IMR-90 (cell line): Measurements from ENCODE around the gene UBAC1. TPM values are rescaled to one million over a fixed set of nuclear protein-coding genes. Genes with fewer than 3 reads are reported as not detected.
A peak's percentile ranks its signal among the peaks of the same experiment; 100 is the strongest.

Experiments
- ATAC-seq: fragments of 200-7000 bp; cut with Tn5 transposase; 2 replicates; pipeline ENCODE4 v1.9.1; 2020; ENCODE audit warnings: low read depth, mild to moderate bottlenecking, moderate library complexity
- BruUV-seq: library from RNA; stranded (reverse); fragments of 400-500 nt; replicated peaks from 2 replicates; lab custom pipeline; 2021; lab: Mats Ljungman, UMichigan
- CTCF ChIA-PET: fragments of 300-600 bp; formaldehyde crosslinking; extraction: SDS; loops from one replicate; lab custom pipeline; 2021; ENCODE audit warnings: antibody characterized with exemption; lab: Yijun Ruan, JAX
- POLR2A ChIA-PET: fragments of 300-600 bp; sonication (Branson Sonifier 250); formaldehyde crosslinking; loops from one replicate; lab custom pipeline; 2022; ENCODE audit warnings: antibody characterized with exemption; ENCODE audit not compliant: unreplicated experiment; lab: Charles Lee
- DNase-seq: peaks from one replicate; pipeline ENCODE4 v3.0.0; 2013
- H2AFZ ChIP-seq: replicated peaks from 2 replicates; pipeline ENCODE3; 2013; ENCODE audit warnings: low read length, mild to moderate bottlenecking; ENCODE audit not compliant: poor library complexity
- H2AK5ac ChIP-seq: 2 replicates; pipeline ENCODE4 v1.6.1; 2013; ENCODE audit warnings: low read depth, low read length, inconsistent platforms
- H2AK9ac ChIP-seq: replicated peaks from 2 replicates; pipeline ENCODE3; 2013; ENCODE audit warnings: mild to moderate bottlenecking, low read depth, low read length, moderate library complexity; ENCODE audit not compliant: poor library complexity
- H2BK120ac ChIP-seq: 2 replicates; pipeline ENCODE4 v1.6.1; 2013; ENCODE audit warnings: low read depth, low read length, inconsistent platforms
- H2BK15ac ChIP-seq: 3 replicates; pipeline ENCODE4 v1.6.1; 2013; ENCODE audit warnings: low read depth, low read length, inconsistent platforms
- H2BK20ac ChIP-seq: 2 replicates; pipeline ENCODE4 v1.6.1; 2013; ENCODE audit warnings: low read depth, mild to moderate bottlenecking, inconsistent platforms, low read length, moderate library complexity
- H2BK5ac ChIP-seq: 2 replicates; pipeline ENCODE4 v1.6.1; 2013; ENCODE audit warnings: mild to moderate bottlenecking, low read depth, low read length, inconsistent platforms; ENCODE audit not compliant: poor library complexity, severe bottlenecking
- H3K14ac ChIP-seq: replicated peaks from 2 replicates; pipeline ENCODE4 v1.6.1; 2013; ENCODE audit warnings: low read depth, low read length, inconsistent platforms
- H3K18ac ChIP-seq: 2 replicates; pipeline ENCODE4 v1.6.1; 2013; ENCODE audit warnings: low read depth, low read length, control low read depth
- H3K23ac ChIP-seq: 2 replicates; pipeline ENCODE4 v1.6.1; 2013; ENCODE audit warnings: low read depth, low read length, inconsistent platforms
- H3K27ac ChIP-seq: 2 replicates; pipeline ENCODE4 v1.5.1; 2013; ENCODE audit warnings: mild to moderate bottlenecking, control low read depth, low read length; ENCODE audit not compliant: insufficient read depth
- H3K27me3 ChIP-seq: 2 replicates; pipeline ENCODE4 v1.6.1; 2013; ENCODE audit warnings: low read length; ENCODE audit not compliant: control insufficient read depth, insufficient read depth
- H3K36me3 ChIP-seq: 2 replicates; pipeline ENCODE4 v1.6.1; 2013; ENCODE audit warnings: low read length, mixed read lengths; ENCODE audit not compliant: control insufficient read depth, insufficient read depth
- H3K4ac ChIP-seq: 2 replicates; pipeline ENCODE4 v1.6.1; 2013; ENCODE audit warnings: low read depth, low read length, inconsistent platforms
- H3K4me1 ChIP-seq: 2 replicates; pipeline ENCODE4 v1.6.1; 2013; ENCODE audit warnings: low read length, mixed read lengths; ENCODE audit not compliant: control insufficient read depth, insufficient read depth
- H3K4me2 ChIP-seq: 2 replicates; pipeline ENCODE4 v1.6.1; 2013; ENCODE audit warnings: low read depth, mild to moderate bottlenecking, control low read depth, low read length, moderate library complexity
- H3K4me3 ChIP-seq: 2 replicates; pipeline ENCODE4 v1.5.1; 2013; ENCODE audit warnings: low read depth, mild to moderate bottlenecking, control low read depth, low read length, moderate library complexity; ENCODE audit not compliant: insufficient read depth
- H3K56ac ChIP-seq: 2 replicates; pipeline ENCODE4 v1.6.1; 2013; ENCODE audit warnings: low read length, inconsistent platforms; ENCODE audit not compliant: insufficient read depth; ENCODE audit errors: extremely low read depth
- H3K79me1 ChIP-seq, 2 experiments: 2 replicates each; pipeline ENCODE4 v1.6.1; 2013; ENCODE audit warnings: low read length in 2 of 2, inconsistent platforms in 1 of 2, low read depth in 1 of 2
- H3K9ac ChIP-seq: 2 replicates; pipeline ENCODE4 v1.6.1; 2013; ENCODE audit warnings: low read depth, low read length, control low read depth
- H3K9me1 ChIP-seq: 2 replicates; pipeline ENCODE4 v1.6.1; 2013; ENCODE audit warnings: low read length, inconsistent platforms; ENCODE audit not compliant: insufficient read depth
- H3K9me3 ChIP-seq: 2 replicates; pipeline ENCODE4 v1.6.1; 2013; ENCODE audit warnings: low read length; ENCODE audit not compliant: control insufficient read depth, insufficient read depth
- H4K20me1 ChIP-seq: 2 replicates; pipeline ENCODE4 v1.6.1; 2013; ENCODE audit warnings: low read length, inconsistent platforms; ENCODE audit not compliant: insufficient read depth
- H4K5ac ChIP-seq: 2 replicates; pipeline ENCODE4 v1.6.1; 2013; ENCODE audit warnings: mild to moderate bottlenecking, low read depth, low read length, control low read depth
- H4K8ac ChIP-seq, 2 experiments: 2 replicates each; pipeline ENCODE4 v1.6.1; 2013; ENCODE audit warnings: low read depth in 2 of 2, low read length in 2 of 2, control low read depth in 1 of 2, inconsistent platforms in 1 of 2
- H4K91ac ChIP-seq: 2 replicates; pipeline ENCODE4 v1.6.1; 2013; ENCODE audit warnings: low read depth, low read length, inconsistent platforms; ENCODE audit not compliant: insufficient read depth
- CEBPB ChIP-seq: IDR thresholded peaks from 2 replicates; pipeline ENCODE4 v1.6.1; 2012; ENCODE audit warnings: low read depth, low read length, improper control_type of control experiment
- CHD1 ChIP-seq: IDR thresholded peaks from 2 replicates; pipeline ENCODE4 v1.6.1; 2012; ENCODE audit warnings: low read depth, low read length, improper control_type of control experiment
- CTCF ChIP-seq: conservative IDR thresholded peaks from 2 replicates; pipeline ENCODE4 v1.5.1; 2012; ENCODE audit warnings: mild to moderate bottlenecking, low read depth, low read length, improper control_type of control experiment
- ELK1 ChIP-seq: fragments of 150-350 bp; IDR thresholded peaks from 2 replicates; pipeline ENCODE4 v1.6.1; 2016; ENCODE audit warnings: low read depth, mild to moderate bottlenecking, low read length, moderate library complexity, borderline replicate concordance
- FOS ChIP-seq: fragments of 150-350 bp; IDR thresholded peaks from 2 replicates; pipeline ENCODE4 v1.6.1; 2016; ENCODE audit warnings: low read depth, low read length
- MAFK ChIP-seq: IDR thresholded peaks from 2 replicates; pipeline ENCODE4 v1.6.1; 2012; ENCODE audit warnings: low read depth, low read length, improper control_type of control experiment
- MAZ ChIP-seq: IDR thresholded peaks from 2 replicates; pipeline ENCODE4 v1.6.1; 2012; ENCODE audit warnings: low read depth, mild to moderate bottlenecking, low read length, improper control_type of control experiment, moderate library complexity, borderline replicate concordance
- MXI1 ChIP-seq: IDR thresholded peaks from 2 replicates; pipeline ENCODE4 v1.6.1; 2012; ENCODE audit warnings: low read depth, mild to moderate bottlenecking, low read length, moderate library complexity, borderline replicate concordance
- POLR2A ChIP-seq: IDR thresholded peaks from 2 replicates; pipeline ENCODE4 v1.6.1; 2012; ENCODE audit warnings: mild to moderate bottlenecking, low read depth, low read length
- RCOR1 ChIP-seq: IDR thresholded peaks from 2 replicates; pipeline ENCODE4 v1.6.1; 2012; ENCODE audit warnings: mild to moderate bottlenecking, low read length, improper control_type of control experiment; ENCODE audit not compliant: insufficient replicate concordance
- RFX5 ChIP-seq: IDR thresholded peaks from 2 replicates; pipeline ENCODE4 v1.8.0; 2012; ENCODE audit warnings: low read depth, mild to moderate bottlenecking, low read length, moderate library complexity
- SMC3 ChIP-seq: fragments of 150-350 bp; IDR thresholded peaks from 2 replicates; pipeline ENCODE4 v1.6.1; 2016; ENCODE audit warnings: low read depth, mild to moderate bottlenecking, antibody characterized with exemption, low read length, moderate library complexity
- WGBS, 2 experiments: methylation state at CpG; one replicate each; pipeline versions ENCODE4 v1.1.5 to v1.1.7; 2013; ENCODE audit warnings: missing lambda C conversion rate in 2 of 2; ENCODE audit not compliant: insufficient read length in 1 of 2; ENCODE audit errors: extremely low coverage in 2 of 2; 5-methylcytosine and 5-hydroxymethylcytosine counted together
- dilution Hi-C: fragments of 300-500 bp; cut with HindIII; formaldehyde crosslinking; loops from one replicate; pipeline ENCODE4 v1.14.3; 2018; ENCODE audit warnings: low sequenced_read_pairs; ENCODE audit not compliant: unreplicated experiment
- in situ Hi-C: fragments of 300-500 bp; cut with MboI; formaldehyde crosslinking; loops from 3 replicates; pipeline ENCODE4 v1.14.3; 2019; ENCODE audit warnings: low sequenced_read_pairs, inconsistent platforms, mixed read lengths
- intact Hi-C: fragments of 100-400 bp; cut with micrococcal nuclease; formaldehyde crosslinking; loops from 2 replicates; pipeline ENCODE4 v1.10.0; 2022
- polyA plus RNA-seq, 3 experiments: library from polyadenylated mRNA; depleted of rRNA; stranded (reverse); fragments of >200 nt; gene quantifications; 2 replicates each; pipeline ENCODE4 v1.2.3, GENCODE V29; 2012; ENCODE audit warnings: low replicate concordance in 1 of 3
- total RNA-seq: library from RNA; depleted of rRNA; stranded (reverse); fragments of >200 nt; gene quantifications from 2 replicates; pipeline ENCODE4 v1.2.3, GENCODE V29; 2012
- TF ChIP-seq, protein P1 (sequence below): fragments of 150-350 bp; IDR thresholded peaks from 2 replicates; pipeline ENCODE4 v1.6.1; 2017; ENCODE audit warnings: mild to moderate bottlenecking, antibody characterized with exemption, low read length, low read depth

Gene UBAC1
- total and polyA plus RNA-seq, 2 of the 4 experiments (the other 2 are of a cell fraction) = 25.3 to 33.9 TPM

DNA sequence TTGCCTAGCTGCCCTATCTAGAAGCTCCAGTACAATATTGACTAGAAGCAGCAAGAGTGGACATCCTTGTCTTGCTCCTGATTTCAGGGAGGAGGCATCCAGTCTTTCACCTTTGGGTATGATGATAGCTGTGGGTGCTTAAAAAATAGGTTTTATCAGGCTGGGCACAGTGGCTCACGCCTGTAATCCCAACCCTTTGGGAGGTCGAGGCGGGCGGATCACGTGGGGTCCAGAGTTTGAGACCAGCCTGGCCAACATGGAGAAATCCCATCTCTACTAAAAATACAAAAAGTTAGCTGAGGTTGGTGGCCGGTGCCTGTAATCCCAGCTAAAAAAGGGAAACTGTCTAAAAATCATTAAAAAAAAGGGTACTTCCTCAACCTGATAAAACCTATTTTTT, 51.8 kb downstream of the UBAC1 start:
- H3K27ac ChIP-seq = no peak overlapping the region
- H3K9ac ChIP-seq = no peak overlapping the region
- peaks cover 25% of the 10 kb centered on the region for H4K20me1 ChIP-seq
- 0 out of 2 replicates have a peak overlapping the region, but pooled peaks have one; percentile 24 for H3K23ac ChIP-seq
- CTCF ChIA-PET = no interaction called here
- no peak overlapping the region for H3K4me2 ChIP-seq
- intact Hi-C loops (no loop called here), dilution Hi-C loops (no loop called here), in situ Hi-C loops (no loop called here)
- H4K5ac ChIP-seq = no peak overlapping the region
- peaks cover 25% of the 10 kb centered on the region for H3K36me3 ChIP-seq
- H2BK20ac ChIP-seq = no peak overlapping the region
- H2BK15ac ChIP-seq = no peak overlapping the region
- no peak overlapping the region for H2AK9ac ChIP-seq
- no peak for DNase-seq
- TF ChIP-seq RFX5 (no peak), CHD1 (no peak), CTCF (no peak), POLR2A (no peak), CEBPB (no peak), RCOR1 (no peak), MXI1 (no peak), MAFK (no peak), FOS (no peak), ELK1 (no peak), SMC3 (no peak), MAZ (no peak)
- TF ChIP-seq, protein P1, sequence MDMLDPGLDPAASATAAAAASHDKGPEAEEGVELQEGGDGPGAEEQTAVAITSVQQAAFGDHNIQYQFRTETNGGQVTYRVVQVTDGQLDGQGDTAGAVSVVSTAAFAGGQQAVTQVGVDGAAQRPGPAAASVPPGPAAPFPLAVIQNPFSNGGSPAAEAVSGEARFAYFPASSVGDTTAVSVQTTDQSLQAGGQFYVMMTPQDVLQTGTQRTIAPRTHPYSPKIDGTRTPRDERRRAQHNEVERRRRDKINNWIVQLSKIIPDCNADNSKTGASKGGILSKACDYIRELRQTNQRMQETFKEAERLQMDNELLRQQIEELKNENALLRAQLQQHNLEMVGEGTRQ = no peak
- H2BK120ac ChIP-seq = no peak overlapping the region
- H3K9me3 ChIP-seq = peaks cover 11% of the 10 kb centered on the region
- H4K91ac ChIP-seq = no peak overlapping the region
- WGBS, 2 experiments = no CpG with 5 or more reads among the region's 6 CpGs
- H3K14ac ChIP-seq = no peak overlapping the region
- no peak overlapping the region for H3K56ac ChIP-seq
- POLR2A ChIA-PET = no interaction called here
- no peak overlapping the region for H2AFZ ChIP-seq
- no peak overlapping the region for H4K8ac ChIP-seq
- H3K4me1 ChIP-seq = peaks cover 10% of the 10 kb centered on the region
- no peak overlapping the region for H2AK5ac ChIP-seq
- no peak for ATAC-seq
- H3K4me3 ChIP-seq = no peak overlapping the region
- H3K27me3 ChIP-seq = no peaks in the 10 kb centered on the region
- H3K9me1 ChIP-seq = peaks cover 5% of the 10 kb centered on the region; the same call in 1 of the 2 replicates
- H3K18ac ChIP-seq = no peak overlapping the region
- peaks cover 27 to 53% of the 10 kb centered on the region in 2 experiments for H3K79me1 ChIP-seq
- H2BK5ac ChIP-seq = no peak overlapping the region
- BruUV-seq = no TSS peak
- H3K4ac ChIP-seq = no peak overlapping the region
